GM21529 (cell line): ENCODE measurements around the gene MPP2.
"Not testable (repeated sequence)": the region's sequence is repeated elsewhere in the genome, so short reads cannot be mapped to it uniquely, and the experiment has no call there.

Experiments used
- ATAC-seq: cut with Tn5 transposase; IDR thresholded peaks from one replicate; pipeline ENCODE4 v1.9.1; 2021; ENCODE audit not compliant: unreplicated experiment

The MPP2 gene

GRCh38 chr17:43907425-43907981 lies at the start of gene MPP2:
Gene MPP2 (minus strand): TSS chr17:43907536. CDS start chr17:43904460, 3,076 bp downstream.
- no peak for ATAC-seq

- ATAC-seq, result no peak
Measured at GRCh38 chr17:43956222-43956621, 48.9 kb upstream of the MPP2 start.

- no peak for ATAC-seq
Measured at GRCh38 chr17:43953746-43954145, 46.4 kb upstream of the MPP2 start, which contains the start of gene PYY. Gene PYY (minus strand): TSS chr17:43953940. CDS start chr17:43953483, 457 bp downstream.

- no peak for ATAC-seq
Measured at GRCh38 chr17:43952724-43953666, 45.7 kb upstream of the MPP2 start.

GRCh38 chr17:43952351-43952723 lies 45.0 kb upstream of the MPP2 start:
- ATAC-seq, result no peak

- no peak for ATAC-seq
Measured at GRCh38 chr17:43951750-43952149, 44.4 kb upstream of the MPP2 start.

- ATAC-seq, result no peak
Measured at GRCh38 chr17:43950554-43950953, 43.2 kb upstream of the MPP2 start.

GRCh38 chr17:43949781-43950180 lies 42.4 kb upstream of the MPP2 start:
- ATAC-seq, result no peak

- ATAC-seq, result no peak
Measured at GRCh38 chr17:43946781-43947180, 39.4 kb upstream of the MPP2 start.

- no peak for ATAC-seq
Measured at GRCh38 chr17:43945074-43945829, 37.9 kb upstream of the MPP2 start.

GRCh38 chr17:43942051-43942685 lies 34.8 kb upstream of the MPP2 start, which contains the start of gene PPY:
Gene PPY (minus strand): TSS chr17:43942476. CDS start chr17:43941654, 822 bp downstream.
- ATAC-seq, result no peak

- no peak for ATAC-seq
Measured at GRCh38 chr17:43940630-43941029, 33.3 kb upstream of the MPP2 start.

GRCh38 chr17:43939886-43940285 lies 32.5 kb upstream of the MPP2 start:
- ATAC-seq, result no peak

- ATAC-seq, result not testable (repeated sequence)
Measured at GRCh38 chr17:43939452-43939851, 32.1 kb upstream of the MPP2 start.

GRCh38 chr17:43938838-43939182 lies 31.5 kb upstream of the MPP2 start:
- ATAC-seq, result no peak

GRCh38 chr17:43936434-43936833 lies 29.1 kb upstream of the MPP2 start:
- no peak for ATAC-seq

GRCh38 chr17:43935926-43936261 lies 28.6 kb upstream of the MPP2 start:
- ATAC-seq, result no peak

- ATAC-seq, result no peak
Measured at GRCh38 chr17:43935204-43935925, 28.0 kb upstream of the MPP2 start.

GRCh38 chr17:43932923-43933322 lies 25.6 kb upstream of the MPP2 start:
- no peak for ATAC-seq

GRCh38 chr17:43932357-43932756 lies 25.0 kb upstream of the MPP2 start:
- no peak for ATAC-seq
